Stimulated activated CD4-positive, alpha-beta T cell treated with anti-CD3 and anti-CD28 coated beads, Interleukin-2, amount 100 ng/mL, for 48 hours (primary cell): ENCODE measurements around the gene OXCT2.

ENCODE experiments used
- DNase-seq, 2 donors: peaks; one replicate each; pipeline ENCODE4 v3.0.0-alpha.2; 2020

OXCT2 gene

DNA sequence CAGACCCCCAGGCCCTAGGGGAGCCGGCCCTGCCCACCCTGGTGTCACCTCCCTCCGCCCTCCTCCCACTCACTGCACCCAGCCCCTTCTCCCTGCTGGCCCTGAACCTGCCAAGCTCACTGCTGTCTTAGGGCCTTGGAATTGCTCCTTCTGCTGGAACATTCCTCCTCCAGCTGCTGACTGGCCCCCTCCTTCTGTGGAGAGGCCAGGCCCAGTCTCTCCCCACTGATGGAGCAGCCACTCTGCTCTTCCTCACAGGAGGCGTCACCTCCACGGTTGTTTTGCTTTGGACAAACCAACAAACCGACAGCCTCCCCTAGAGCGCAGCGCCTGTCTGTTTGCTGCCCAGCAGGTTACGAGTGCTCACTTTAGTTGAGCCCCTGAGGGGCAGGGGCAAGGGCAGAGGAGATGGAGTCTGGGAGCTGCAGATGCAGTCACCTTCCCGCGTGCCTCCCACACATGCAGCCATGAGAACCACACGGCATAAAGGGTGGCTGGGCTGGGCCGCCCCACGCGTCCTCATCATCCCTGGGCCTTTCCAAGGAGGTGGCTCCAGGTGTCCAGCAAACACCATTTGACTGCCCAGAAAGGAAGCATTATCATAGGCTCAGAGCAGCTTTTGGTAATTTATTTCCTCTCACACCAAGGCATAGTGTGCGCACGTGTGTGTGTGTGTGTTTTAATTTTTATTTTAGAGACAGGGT, 9.4 kb downstream of the OXCT2 start:
- DNase-seq = no peak

- DNase-seq = no peak
Measured at GRCh38 chr1:39761016-39761415, 10.1 kb downstream of the OXCT2 start.

GRCh38 chr1:39760074-39761008, 10.8 kb downstream of the OXCT2 start:
- DNase-seq = no peak

- DNase-seq = no peak
Measured at GRCh38 chr1:39759436-39759726, 11.8 kb downstream of the OXCT2 start.

DNA sequence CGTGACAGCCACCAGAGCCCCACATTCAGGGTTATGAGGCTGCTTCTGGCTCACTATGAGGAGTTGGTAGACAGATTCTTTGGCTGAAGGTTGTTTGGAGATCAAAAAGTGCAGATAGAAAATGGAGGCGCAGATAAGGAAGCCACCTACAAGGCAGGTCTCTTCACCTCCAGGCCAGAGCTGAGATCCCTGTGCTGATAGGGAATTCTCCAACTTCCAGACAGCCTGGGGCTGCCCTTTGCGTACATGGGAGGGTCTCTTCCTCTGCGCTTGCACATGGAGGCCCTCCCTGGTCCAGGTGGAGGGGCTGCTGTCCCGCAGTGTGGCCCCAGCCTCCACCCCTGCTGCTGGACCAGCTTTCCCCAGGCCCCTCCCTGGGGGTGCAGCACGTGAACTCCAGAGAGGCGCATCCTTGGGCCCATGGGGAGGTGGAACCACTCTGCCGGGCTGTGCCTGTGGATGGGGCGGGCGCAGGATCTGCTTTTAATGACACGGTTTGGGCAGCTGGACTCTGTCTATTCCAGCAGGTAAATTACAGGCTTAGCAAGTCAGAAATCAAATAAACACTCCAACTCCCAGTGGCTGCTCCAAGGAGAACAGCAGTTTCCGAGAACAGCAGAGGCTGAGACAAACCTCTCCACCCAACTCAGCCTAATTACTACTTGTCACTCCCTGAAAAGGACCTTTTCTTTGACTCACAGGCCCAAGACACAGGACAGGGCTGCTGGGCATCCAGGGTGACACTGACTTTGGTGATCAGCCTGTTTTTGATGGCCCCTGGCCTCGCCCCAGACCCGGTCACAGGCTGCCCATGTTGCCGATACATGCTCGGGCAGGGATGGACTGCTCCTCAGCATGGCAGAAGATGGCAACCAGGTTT, 12.4 kb downstream of the OXCT2 start:
- no peak for DNase-seq

- no peak for DNase-seq
Measured at GRCh38 chr1:39757501-39757900, 13.6 kb downstream of the OXCT2 start.

- no peak for DNase-seq
Measured at GRCh38 chr1:39755965-39756659, 15.0 kb downstream of the OXCT2 start.

GRCh38 chr1:39754906-39755504, 16.1 kb downstream of the OXCT2 start:
- DNase-seq = no peak

- no peak for DNase-seq
Measured at GRCh38 chr1:39754026-39754570, 17.1 kb downstream of the OXCT2 start.

- no peak for DNase-seq
Measured at GRCh38 chr1:39753132-39754025, 17.8 kb downstream of the OXCT2 start.

DNA sequence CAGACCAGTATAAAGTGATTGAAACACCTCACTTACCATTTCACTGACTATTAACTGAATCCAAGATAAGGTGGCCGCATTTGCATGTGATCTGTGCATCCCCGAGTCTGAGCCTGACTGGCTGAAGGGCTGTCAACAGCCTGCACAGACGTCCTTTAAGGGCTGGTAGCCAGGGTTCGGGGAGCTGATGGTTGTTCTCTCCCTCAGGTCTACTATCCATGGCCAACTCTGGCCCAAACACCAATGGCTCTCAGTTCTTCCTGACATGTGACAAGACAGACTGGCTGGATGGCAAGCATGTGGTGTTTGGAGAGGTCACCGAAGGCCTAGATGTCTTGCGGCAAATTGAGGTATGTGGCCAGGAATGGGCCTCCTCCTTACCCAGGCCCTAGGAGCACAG, 18.4 kb downstream of the OXCT2 start:
- DNase-seq = no peak

- DNase-seq = no peak
Measured at GRCh38 chr1:39751595-39751994, 19.6 kb downstream of the OXCT2 start.

DNA sequence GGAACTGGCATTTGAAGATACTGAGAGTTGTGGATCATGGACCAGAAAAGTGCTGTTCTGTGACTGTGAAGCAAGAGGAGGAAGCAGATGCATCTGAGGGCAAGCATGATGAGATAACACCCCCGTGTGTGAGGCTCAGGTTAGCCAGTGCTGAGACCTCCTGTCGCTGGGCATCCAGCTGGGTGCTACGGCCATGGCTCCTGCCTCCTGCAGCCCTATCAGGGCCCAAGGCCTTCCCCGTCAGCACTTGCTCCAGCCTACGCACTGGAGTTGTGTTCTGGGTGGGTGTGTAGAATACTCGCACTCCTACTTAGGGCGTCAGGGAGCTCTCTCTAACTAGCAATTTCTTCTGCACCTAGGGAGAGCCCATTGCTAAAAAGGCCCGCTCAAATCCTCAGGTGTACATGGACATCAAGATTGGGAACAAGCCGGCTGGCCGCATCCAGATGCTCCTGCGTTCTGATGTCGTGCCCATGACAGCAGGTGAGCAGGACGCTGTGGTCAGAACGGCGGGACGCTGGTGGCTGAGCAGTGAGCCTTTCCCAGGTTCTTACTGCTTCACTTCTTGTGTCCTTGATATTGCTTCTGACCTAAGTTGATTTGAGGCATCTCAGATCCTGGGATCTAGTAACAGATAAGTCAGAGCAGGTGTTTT, 26.0 kb downstream of the OXCT2 start:
- DNase-seq = no peak

DNA sequence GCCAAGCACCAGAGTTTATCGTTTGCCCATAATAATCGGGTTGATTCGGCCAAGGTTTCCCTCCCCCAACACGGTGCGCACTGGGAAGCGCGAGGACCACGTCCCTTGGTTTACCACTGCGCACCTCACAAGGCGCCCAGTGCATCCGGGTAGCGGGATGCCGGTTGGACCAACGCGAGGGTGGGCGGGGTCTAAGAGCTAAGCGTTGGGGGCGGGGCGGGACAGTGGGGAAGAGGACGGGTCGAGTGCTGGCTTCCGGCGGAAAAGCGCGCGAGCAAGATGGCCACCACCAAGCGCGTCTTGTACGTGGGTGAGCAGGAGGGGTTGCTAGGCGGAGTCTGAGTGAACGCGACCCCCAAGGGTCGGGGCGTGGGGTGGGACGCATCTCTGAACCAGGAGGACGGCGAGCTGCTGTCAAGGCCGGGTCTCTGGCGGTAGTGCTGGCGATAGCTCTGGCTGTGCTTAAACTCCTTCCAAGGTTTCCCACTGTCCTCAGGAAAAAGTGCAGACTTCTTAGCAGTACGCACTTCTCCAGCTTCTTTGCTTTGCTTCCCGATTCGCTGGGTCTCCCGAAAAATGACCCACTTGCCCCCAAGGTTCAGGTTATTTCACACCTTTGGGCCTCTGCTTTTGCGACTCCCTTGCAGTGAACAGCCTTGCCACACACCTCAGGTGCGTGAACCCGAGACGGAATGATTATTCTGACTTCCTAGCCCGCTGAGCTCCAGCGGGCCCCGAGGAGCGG, 32.4 kb downstream of the OXCT2 start, which contains the start of gene PPIE:
PPIE (plus strand) TSS at position 261 of the 745 bp plus-strand sequence; CDS start at position 280, 19 bp downstream.
- peak; percentile 97 for DNase-seq

- no peak for DNase-seq
Measured at GRCh38 chr1:39737546-39738169, 33.5 kb downstream of the OXCT2 start.

DNA sequence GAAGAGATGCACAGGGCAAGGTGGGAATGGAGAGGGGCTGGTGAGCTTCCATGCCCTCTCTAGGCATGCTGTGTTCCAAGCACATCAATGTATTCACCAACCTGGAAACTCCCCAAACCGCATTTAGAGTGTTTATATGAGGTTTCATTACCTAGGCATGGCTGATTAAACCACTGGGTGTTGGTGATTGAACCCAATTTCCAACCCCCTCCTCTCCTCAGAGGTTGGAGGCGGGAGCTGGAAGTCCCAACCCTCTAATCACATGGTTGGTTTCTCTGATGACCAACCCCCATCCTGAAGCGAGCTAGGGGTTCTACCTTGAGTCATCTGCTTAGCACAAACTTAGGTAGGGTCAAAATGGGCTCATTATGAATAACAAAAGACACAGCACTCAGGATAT, 35.4 kb downstream of the OXCT2 start:
- DNase-seq = no peak

GRCh38 chr1:39733161-39733560, 38.0 kb downstream of the OXCT2 start:
- DNase-seq = no peak

GRCh38 chr1:39732730-39733129, 38.4 kb downstream of the OXCT2 start:
- DNase-seq = no peak

DNA sequence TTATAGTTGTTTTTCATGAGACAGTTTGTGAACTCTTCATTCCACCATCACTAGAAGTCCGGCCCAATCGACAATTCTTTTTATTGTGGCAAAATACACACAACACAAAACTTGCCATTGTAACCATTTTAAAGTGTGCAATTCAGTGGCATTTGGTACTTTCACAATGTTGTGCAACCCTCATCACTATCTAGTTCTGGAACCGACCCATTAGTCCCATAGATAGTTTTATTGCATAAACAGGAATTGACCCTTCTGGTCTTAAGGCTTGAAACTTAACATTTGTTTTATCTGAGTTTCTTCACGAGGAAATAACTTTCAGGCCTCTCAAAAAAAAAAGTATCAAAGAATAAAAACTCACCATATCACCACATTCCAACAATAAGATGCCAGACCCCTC, 41.3 kb downstream of the OXCT2 start:
- no peak for DNase-seq
